Mesenchymal stem cell (in vitro differentiated cells and primary cell): ENCODE results near the gene SSTR3.

Experiments
- DNase-seq: peaks from one replicate; pipeline ENCODE4 v3.0.0-alpha.2; 2013
- H2AFZ ChIP-seq: one replicate; pipeline ENCODE4 v1.6.1; 2013; ENCODE audit warnings: low read depth, mild to moderate bottlenecking, control low read depth, inconsistent platforms, low read length, moderate library complexity
- H2AK5ac ChIP-seq: 2 replicates; pipeline ENCODE4 v1.6.1; 2013; ENCODE audit warnings: low read length, moderate library complexity, mild to moderate bottlenecking, inconsistent platforms; ENCODE audit not compliant: severe bottlenecking
- H2BK120ac ChIP-seq: one replicate; pipeline ENCODE4 v1.6.1; 2013; ENCODE audit warnings: low read depth, mild to moderate bottlenecking, inconsistent platforms, low read length, moderate library complexity
- H2BK12ac ChIP-seq, 2 experiments: one replicate each; pipeline ENCODE4 v1.6.1; 2013; ENCODE audit warnings: inconsistent platforms in 2 of 2, low read length in 2 of 2, mild to moderate bottlenecking in 2 of 2, moderate library complexity in 2 of 2, control low read depth in 1 of 2
- H2BK15ac ChIP-seq: one replicate; pipeline ENCODE4 v1.6.1; 2013; ENCODE audit warnings: mild to moderate bottlenecking, low read depth, inconsistent platforms; ENCODE audit not compliant: poor library complexity, severe bottlenecking
- H2BK5ac ChIP-seq: 2 replicates; pipeline ENCODE4 v1.6.1; 2013; ENCODE audit warnings: low read depth, mild to moderate bottlenecking, low read length, control low read depth, inconsistent platforms; ENCODE audit not compliant: poor library complexity, severe bottlenecking
- H3K14ac ChIP-seq, 2 experiments: one replicate each; pipeline ENCODE4 v1.6.1; 2013; ENCODE audit warnings: inconsistent platforms in 2 of 2, low read length in 2 of 2, control low read depth in 1 of 2, mild to moderate bottlenecking in 1 of 2, moderate library complexity in 1 of 2
- H3K18ac ChIP-seq, 2 experiments: one replicate each; pipeline ENCODE4 v1.6.1; 2013; ENCODE audit warnings: inconsistent platforms in 2 of 2, low read length in 2 of 2, control low read depth in 1 of 2, low read depth in 1 of 2, mild to moderate bottlenecking in 1 of 2
- H3K23ac ChIP-seq, 2 experiments: one replicate each; pipeline ENCODE4 v1.6.1; 2013; ENCODE audit warnings: inconsistent platforms in 2 of 2, low read length in 2 of 2, mild to moderate bottlenecking in 2 of 2, moderate library complexity in 2 of 2, control low read depth in 1 of 2
- H3K27ac ChIP-seq: 2 replicates; pipeline ENCODE4 v1.5.1; 2013; ENCODE audit warnings: mild to moderate bottlenecking, moderate library complexity, low read length, control low read depth, inconsistent platforms; ENCODE audit not compliant: poor library complexity, severe bottlenecking
- H3K27me3 ChIP-seq, 2 experiments: 2 replicates each; pipeline versions ENCODE4 v1.6.1 to v1.7.0; 2013; ENCODE audit warnings: low read length in 2 of 2, mild to moderate bottlenecking in 2 of 2, moderate library complexity in 2 of 2, control low read depth in 1 of 2, inconsistent platforms in 1 of 2; ENCODE audit not compliant: control insufficient read depth in 1 of 2, insufficient read depth in 1 of 2
- H3K36me3 ChIP-seq, 2 experiments: 2 replicates each; pipeline versions ENCODE4 v1.6.1 to v1.7.0; 2013; ENCODE audit warnings: low read length in 2 of 2, control low read depth in 1 of 2, inconsistent platforms in 1 of 2, low read depth in 1 of 2, mild to moderate bottlenecking in 1 of 2; ENCODE audit not compliant: insufficient read depth in 2 of 2, control insufficient read depth in 1 of 2
- H3K4ac ChIP-seq, 2 experiments: one replicate each; pipeline ENCODE4 v1.6.1; 2013; ENCODE audit warnings: inconsistent platforms in 2 of 2, low read length in 2 of 2, mild to moderate bottlenecking in 2 of 2, moderate library complexity in 2 of 2, control low read depth in 1 of 2, low read depth in 1 of 2
- H3K4me1 ChIP-seq: 2 replicates; pipeline ENCODE4 v1.6.1; 2013; ENCODE audit warnings: low read depth, low read length, control low read depth; ENCODE audit not compliant: control insufficient read depth, insufficient read depth
- H3K4me2 ChIP-seq: 2 replicates; pipeline ENCODE4 v1.6.1; 2013; ENCODE audit warnings: low read length, mild to moderate bottlenecking, inconsistent platforms; ENCODE audit not compliant: poor library complexity, severe bottlenecking
- H3K4me3 ChIP-seq, 2 experiments: 2 replicates each; pipeline versions ENCODE4 v1.5.1 to v1.7.0; 2013; ENCODE audit warnings: low read length in 2 of 2, mild to moderate bottlenecking in 2 of 2, control low read depth in 1 of 2, low read depth in 1 of 2; ENCODE audit not compliant: insufficient read depth in 1 of 2
- H3K79me1 ChIP-seq: replicated peaks from 2 replicates; pipeline ENCODE4 v1.6.1; 2013; ENCODE audit warnings: mild to moderate bottlenecking, control low read depth, low read length, inconsistent platforms; ENCODE audit not compliant: poor library complexity, severe bottlenecking
- H3K9ac ChIP-seq: 2 replicates; pipeline ENCODE4 v1.7.0; 2013; ENCODE audit warnings: mild to moderate bottlenecking, low read length, moderate library complexity
- H3K9me3 ChIP-seq: 2 replicates; pipeline ENCODE4 v1.7.0; 2013; ENCODE audit warnings: mild to moderate bottlenecking, low read length; ENCODE audit not compliant: control insufficient read depth
- H4K8ac ChIP-seq: one replicate; pipeline ENCODE4 v1.6.1; 2013; ENCODE audit warnings: inconsistent platforms, mild to moderate bottlenecking, low read length, moderate library complexity
- H4K91ac ChIP-seq: one replicate; pipeline ENCODE4 v1.6.1; 2013; ENCODE audit warnings: mild to moderate bottlenecking, low read length, inconsistent platforms
- WGBS: methylation state at CpG from one replicate; pipeline ENCODE4 v1.1.7; 2013; ENCODE audit warnings: mixed read lengths; 5-methylcytosine and 5-hydroxymethylcytosine counted together

Gene SSTR3

DNA sequence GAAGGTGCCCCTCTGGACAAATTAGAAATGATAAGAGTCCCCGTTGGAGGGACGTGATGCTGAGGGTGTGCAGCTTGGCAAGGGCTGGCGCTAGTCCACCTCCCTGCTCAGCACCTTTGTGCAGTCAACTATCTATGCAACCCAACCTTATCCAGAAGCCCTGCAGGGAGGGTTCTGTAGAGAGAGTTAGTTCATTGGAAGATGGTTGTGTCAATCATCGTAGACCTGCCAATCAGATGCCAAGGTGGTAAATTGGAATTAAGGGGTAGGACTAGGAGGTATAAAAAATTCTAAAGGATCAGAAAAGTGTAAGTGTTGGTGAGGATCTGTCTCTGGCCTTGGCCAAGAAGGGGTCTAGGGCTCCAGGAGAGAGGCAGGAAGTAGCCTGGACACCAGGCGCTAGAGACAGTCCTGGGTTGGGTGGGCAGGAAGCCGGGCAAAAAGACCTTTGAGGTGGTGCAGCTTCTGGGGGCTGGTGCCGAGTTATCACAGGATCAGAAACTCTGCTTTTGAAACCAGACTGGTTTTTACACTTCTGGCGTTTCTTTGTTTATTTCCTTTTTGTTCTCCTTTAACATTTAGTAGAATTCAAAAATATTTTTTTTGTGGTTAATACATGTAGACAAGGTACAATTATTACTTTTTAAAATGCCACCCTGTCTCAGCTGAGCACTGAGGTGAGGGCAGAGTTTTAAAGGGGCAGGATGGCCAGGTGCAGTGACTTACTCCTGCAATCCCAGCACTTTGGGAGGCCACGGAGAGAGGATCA lies 25.9 kb downstream of the SSTR3 start:
- Histone ChIP-seq H3K14ac (no peak overlapping the region), H3K4me3 (peak overlapping the region in 1 of 2 experiments; percentile 85), H2BK5ac (no peak overlapping the region), H3K79me1 (peaks cover 4% of the 10 kb centered on the region), H3K27me3 (no peaks in the 10 kb centered on the region), H3K9me3 (no peaks in the 10 kb centered on the region), H4K8ac (no peak overlapping the region), H3K27ac (no peak overlapping the region), H2BK15ac (peak overlapping the region; percentile 9), H3K4ac (no peak overlapping the region), H3K23ac (no peak overlapping the region), H3K4me1 (peaks cover 19% of the 10 kb centered on the region), H2AFZ (no peak overlapping the region), H4K91ac (no peak overlapping the region), H3K9ac (peak overlapping the region; percentile 89), H2BK12ac (peak overlapping the region in 1 of 2 experiments; percentile 60), H2AK5ac (no peak overlapping the region), H3K36me3 (peaks cover 33 to 40% of the 10 kb centered on the region in 2 experiments), H3K18ac (peak overlapping the region in 1 of 2 experiments; percentile 42), H2BK120ac (peak overlapping the region; percentile 45), H3K4me2 (no peak overlapping the region)
- WGBS: 76% methylated on average over 7 of the region's 9 CpGs
- DNase-seq: peak; percentile 88

DNA sequence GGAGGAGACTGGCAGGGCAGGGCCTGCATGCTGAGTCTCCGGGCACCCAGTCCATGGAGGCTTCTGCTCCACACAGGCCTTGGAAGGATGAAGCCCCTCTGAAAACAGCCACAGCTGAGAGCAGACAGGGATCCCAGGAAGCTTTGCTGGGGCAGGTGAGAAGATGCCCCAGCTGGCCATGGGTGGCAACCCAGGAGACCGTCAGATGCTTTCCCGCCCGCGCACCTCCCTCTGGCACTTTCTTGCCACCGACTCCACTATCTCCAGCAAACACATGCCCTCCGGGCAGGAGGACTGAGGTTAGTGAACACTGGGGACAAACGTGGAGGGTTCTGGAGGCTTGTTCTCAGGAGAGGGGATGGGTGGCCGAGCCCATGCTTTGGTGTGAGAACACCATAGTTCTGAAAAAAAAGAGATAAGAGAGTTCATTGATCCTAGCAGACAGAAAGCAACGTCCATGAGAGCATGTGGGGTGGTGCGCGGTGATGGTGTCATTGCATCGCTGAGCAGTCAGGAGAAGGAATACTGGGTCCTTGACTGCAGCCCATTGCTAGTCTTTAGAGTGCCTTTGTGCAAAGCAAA lies 26.5 kb downstream of the SSTR3 start:
- Histone ChIP-seq H3K4me3 (no peak overlapping the region), H3K27me3 (no peaks in the 10 kb centered on the region), H2BK12ac (no peak overlapping the region), H2BK5ac (no peak overlapping the region), H3K4me1 (peaks cover 19% of the 10 kb centered on the region), H2BK15ac (no peak overlapping the region), H3K4me2 (no peak overlapping the region), H2BK120ac (no peak overlapping the region), H3K4ac (no peak overlapping the region), H2AK5ac (no peak overlapping the region), H4K8ac (no peak overlapping the region), H3K27ac (no peak overlapping the region), H3K79me1 (peaks cover 4% of the 10 kb centered on the region), H2AFZ (no peak overlapping the region), H3K18ac (no peak overlapping the region), H4K91ac (no peak overlapping the region), H3K36me3 (peaks cover 36 to 40% of the 10 kb centered on the region in 2 experiments), H3K9me3 (no peaks in the 10 kb centered on the region), H3K14ac (no peak overlapping the region), H3K23ac (no peak overlapping the region), H3K9ac (no peak overlapping the region)
- 92% methylated on average over 12 of the region's 13 CpGs for WGBS
- DNase-seq: no peak

DNA sequence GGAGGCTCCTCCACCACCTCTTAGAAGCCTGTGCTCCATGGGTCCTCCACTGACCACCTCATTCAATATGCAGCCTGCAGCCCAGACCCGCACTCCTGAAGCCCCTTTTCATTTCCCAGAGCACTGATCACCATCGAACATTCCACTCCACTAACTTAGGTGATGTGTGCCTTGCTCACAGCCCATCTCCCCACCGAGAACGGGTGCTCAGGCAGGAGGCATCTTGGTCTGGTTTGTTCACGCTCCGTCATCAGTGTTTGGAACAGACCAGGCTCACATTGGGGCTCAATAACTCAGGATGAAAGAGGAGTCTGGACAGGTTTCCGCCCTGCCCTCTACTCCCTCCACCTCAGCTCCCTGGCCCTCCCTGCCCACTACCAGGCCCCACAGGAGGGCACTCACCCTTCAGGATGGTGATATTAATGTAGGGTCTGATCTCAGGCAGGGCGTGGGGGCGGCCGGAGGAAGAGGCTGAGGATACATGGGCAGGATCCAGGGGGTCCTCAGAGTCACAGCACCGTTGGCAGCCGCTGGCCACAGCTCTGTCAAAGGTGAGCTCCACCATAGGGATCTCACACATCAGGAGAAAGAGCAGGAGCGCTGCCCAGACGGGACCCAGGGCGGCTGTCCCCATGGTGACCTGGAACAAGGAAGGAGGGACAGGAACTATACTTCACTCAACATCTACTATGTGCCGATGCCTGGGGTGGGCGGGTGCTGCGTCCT lies 27.3 kb downstream of the SSTR3 start:
- Histone ChIP-seq H3K14ac (no peak overlapping the region), H3K4me1 (peaks cover 19% of the 10 kb centered on the region), H3K4ac (no peak overlapping the region), H3K23ac (no peak overlapping the region), H2AFZ (no peak overlapping the region), H3K4me3 (no peak overlapping the region), H4K8ac (no peak overlapping the region), H3K27ac (no peak overlapping the region), H3K9me3 (no peaks in the 10 kb centered on the region), H2BK120ac (no peak overlapping the region), H3K79me1 (peaks cover 4% of the 10 kb centered on the region), H3K27me3 (no peaks in the 10 kb centered on the region), H2AK5ac (no peak overlapping the region), H2BK5ac (no peak overlapping the region), H3K18ac (no peak overlapping the region), H4K91ac (no peak overlapping the region), H3K36me3 (peaks cover 40 to 44% of the 10 kb centered on the region in 2 experiments), H3K9ac (no peak overlapping the region), H3K4me2 (no peak overlapping the region), H2BK15ac (no peak overlapping the region), H2BK12ac (no peak overlapping the region)
- DNase-seq: no peak
- 92% methylated on average over 17 of the region's 18 CpGs for WGBS

DNA sequence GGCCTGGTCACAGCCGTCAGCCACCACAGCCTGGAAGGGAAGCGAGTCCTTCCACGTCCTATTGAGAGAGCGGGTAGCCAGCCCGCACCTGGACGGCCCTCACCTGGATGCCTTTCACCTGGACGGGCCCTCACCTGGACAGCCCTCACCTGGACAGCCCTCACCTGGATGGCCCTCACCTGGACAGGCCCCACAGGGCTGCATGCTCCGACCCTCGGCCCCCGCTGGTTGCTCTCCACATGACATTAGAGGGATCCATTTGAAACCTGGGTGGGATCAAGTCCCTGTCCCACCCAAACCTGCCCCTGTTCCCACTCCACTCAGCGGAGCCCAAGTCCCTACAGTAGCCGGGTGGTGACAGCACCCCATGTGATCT lies 27.9 kb downstream of the SSTR3 start:
- WGBS: 94% methylated on average over 12 of the region's 12 CpGs
- Histone ChIP-seq H4K8ac (no peak overlapping the region), H2BK15ac (no peak overlapping the region), H2AK5ac (no peak overlapping the region), H3K79me1 (peaks cover 4% of the 10 kb centered on the region), H3K36me3 (peaks cover 40 to 48% of the 10 kb centered on the region in 2 experiments), H3K23ac (no peak overlapping the region), H3K4me3 (no peak overlapping the region), H3K4ac (no peak overlapping the region), H3K9me3 (no peaks in the 10 kb centered on the region), H3K4me2 (no peak overlapping the region), H2AFZ (no peak overlapping the region), H3K27ac (no peak overlapping the region), H2BK12ac (no peak overlapping the region), H2BK5ac (no peak overlapping the region), H3K18ac (no peak overlapping the region), H3K14ac (no peak overlapping the region), H2BK120ac (no peak overlapping the region), H3K9ac (no peak overlapping the region), H3K4me1 (peaks cover 21% of the 10 kb centered on the region), H3K27me3 (no peaks in the 10 kb centered on the region), H4K91ac (no peak overlapping the region)
- no peak for DNase-seq
